ENCODE results near the gene PDIA6.

GRCh38 chr2:10755621-10756020 lies 57.0 kb downstream of the PDIA6 start:
- TF ChIP-seq GATA2 (IDR thresholded peaks at IDR 0.05; ENCODE audit: low read depth, low read length) (no peak), GATA3 (IDR thresholded peaks at IDR 0.05; ENCODE audit: low read depth, low read length) (no peak)

Measured in SH-SY5Y (cell line).